Stimulated activated CD4-positive, alpha-beta T cell treated with anti-CD3 and anti-CD28 coated beads, Interleukin-12 subunit alpha, Interleukin-12 subunit beta, amount 100 ng/mL, for 24 hours (primary cell): ENCODE results near the gene MICB.
A peak's percentile ranks its signal among the peaks of the same experiment; 100 is the strongest.

Source experiments
- DNase-seq, 2 experiments: peaks; one replicate each; pipeline ENCODE4 v3.0.0-alpha.2; 2020; ENCODE audit warnings: low read depth in 2 of 2

MICB gene

GRCh38 chr6:31541059-31541657 is 43.2 kb downstream of the MICB start:
- peak in 1 of 2 experiments; percentile 65 for DNase-seq

- peak; percentile 85 for DNase-seq
These were observed 43.9 kb downstream of the MICB start, which contains the start of gene DDX39B for GRCh38 chr6:31541658-31542521. Gene DDX39B, minus strand, starts transcription at chr6:31542003. Its CDS starts 1,471 bp downstream, at chr6:31540532.

GRCh38 chr6:31543639-31544038 is 45.7 kb downstream of the MICB start:
- DNase-seq, result no peak

- DNase-seq, result no peak
These were observed 46.7 kb downstream of the MICB start for GRCh38 chr6:31544676-31545075.

- no peak for DNase-seq
These were observed 47.3 kb downstream of the MICB start for GRCh38 chr6:31545291-31545690.

- peak; percentile 73 to 91 for DNase-seq
These were observed 48.5 kb downstream of the MICB start, which contains the start of gene ATP6V1G2 for GRCh38 chr6:31546339-31546957. Gene ATP6V1G2, minus strand, starts transcription at chr6:31546608. Its CDS starts 49 bp downstream, at chr6:31546559.

- DNase-seq, result peak; percentile 88 to 91
These were observed 49.2 kb downstream of the MICB start, which contains the start of gene NFKBIL1 for GRCh38 chr6:31546958-31547726. Gene NFKBIL1, plus strand, starts transcription at chr6:31547608. Its CDS starts 87 bp downstream, at chr6:31547695.

GRCh38 chr6:31547727-31548543 is 50.0 kb downstream of the MICB start:
- no peak for DNase-seq

- DNase-seq, result no peak
These were observed 50.6 kb downstream of the MICB start for GRCh38 chr6:31548544-31548873.

GRCh38 chr6:31551371-31551770 is 53.4 kb downstream of the MICB start:
- DNase-seq, result peak in 1 of 2 experiments; percentile 56

GRCh38 chr6:31556307-31556706 is 58.4 kb downstream of the MICB start:
- DNase-seq, result no peak

GRCh38 chr6:31557443-31558317 is 59.7 kb downstream of the MICB start:
- no peak for DNase-seq

GRCh38 chr6:31558318-31558625 is 60.3 kb downstream of the MICB start:
- no peak for DNase-seq

- DNase-seq, result peak in 1 of 2 experiments; percentile 74
These were observed 60.9 kb downstream of the MICB start for GRCh38 chr6:31558631-31559500.

GRCh38 chr6:31559606-31559957 is 61.6 kb downstream of the MICB start:
- DNase-seq, result no peak

- DNase-seq, result no peak
These were observed 62.2 kb downstream of the MICB start for GRCh38 chr6:31559958-31560696.

GRCh38 chr6:31560697-31561058 is 62.7 kb downstream of the MICB start:
- DNase-seq, result no peak
